Measurements from ENCODE around the gene LRP1-AS. TPM values are rescaled to one million over a fixed set of nuclear protein-coding genes. Genes with fewer than 3 reads are reported as not detected.

The LRP1-AS gene
- total RNA-seq, 1 experiment from 2014 or later, result not detected

DNA sequence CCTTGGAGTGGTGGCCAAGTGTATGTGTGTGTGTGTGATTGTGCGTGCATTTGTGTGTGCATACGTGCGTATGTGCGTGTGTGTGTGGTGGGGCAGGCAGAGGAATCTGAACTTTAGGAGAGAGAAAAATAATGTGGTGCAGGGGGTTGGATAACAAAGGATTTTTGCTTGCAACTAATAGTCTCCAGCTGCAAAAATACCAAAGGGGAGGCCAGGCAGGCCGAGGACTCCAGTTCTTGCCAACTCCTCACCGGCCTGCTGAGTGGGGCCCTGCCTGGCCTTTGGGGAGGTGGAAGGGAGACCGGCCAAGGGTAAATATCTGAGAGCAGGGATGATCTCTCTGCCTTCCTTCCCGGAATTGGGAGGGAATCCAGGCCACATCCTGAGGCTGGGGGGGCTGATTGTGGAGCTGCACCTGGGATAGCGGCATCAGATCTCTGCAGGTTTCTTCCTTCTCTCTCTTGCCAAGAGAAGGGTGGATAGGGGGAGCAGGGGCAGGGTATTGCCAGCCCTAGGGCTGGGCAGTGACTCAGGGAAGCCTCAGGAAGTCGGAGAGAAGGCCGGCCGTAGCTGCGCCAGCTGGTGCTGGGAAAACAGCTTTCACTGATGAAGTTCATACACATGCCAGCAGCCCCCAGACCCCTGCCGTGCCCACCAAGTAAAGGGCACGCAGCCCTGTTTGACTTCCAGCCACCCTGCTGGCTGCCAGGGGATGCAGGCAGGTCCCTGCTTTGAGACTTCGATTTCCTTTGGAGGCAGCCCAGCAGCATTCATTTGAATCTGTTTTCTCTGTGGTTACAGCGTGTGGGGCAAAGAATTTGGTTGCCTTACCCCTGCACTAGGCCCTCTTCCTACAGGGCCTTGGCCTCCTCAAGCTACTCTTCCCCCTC, 4.6 kb upstream of the LRP1-AS start:
- Histone ChIP-seq H3K9me3 (ENCODE audit: control insufficient read depth, insufficient read depth, low read depth, low read length) (no peaks in the 10 kb centered on the region), H3K36me3 (ENCODE audit: control insufficient read depth, insufficient read depth, low read length) (no peaks in the 10 kb centered on the region), H3K27me3 (ENCODE audit: control insufficient read depth, insufficient read depth, low read length) (no peaks in the 10 kb centered on the region), H3K27ac (ENCODE audit: low read length) (no peak overlapping the region), H3K4me1 (ENCODE audit: control insufficient read depth, insufficient read depth, low read length) (no peaks in the 10 kb centered on the region), H3K4me3 (ENCODE audit: low read depth in 2 of 2, low read length in 2 of 2) (no peak overlapping the region)
- ChIA-PET POLR2A (no interaction called here), CTCF (no interaction called here)
- no peak for TF ChIP-seq SIN3A (IDR thresholded peaks at IDR 0.05; ENCODE audit: borderline replicate concordance, insufficient read depth, low read depth, low read length)
- TF ChIP-seq, protein P1, sequence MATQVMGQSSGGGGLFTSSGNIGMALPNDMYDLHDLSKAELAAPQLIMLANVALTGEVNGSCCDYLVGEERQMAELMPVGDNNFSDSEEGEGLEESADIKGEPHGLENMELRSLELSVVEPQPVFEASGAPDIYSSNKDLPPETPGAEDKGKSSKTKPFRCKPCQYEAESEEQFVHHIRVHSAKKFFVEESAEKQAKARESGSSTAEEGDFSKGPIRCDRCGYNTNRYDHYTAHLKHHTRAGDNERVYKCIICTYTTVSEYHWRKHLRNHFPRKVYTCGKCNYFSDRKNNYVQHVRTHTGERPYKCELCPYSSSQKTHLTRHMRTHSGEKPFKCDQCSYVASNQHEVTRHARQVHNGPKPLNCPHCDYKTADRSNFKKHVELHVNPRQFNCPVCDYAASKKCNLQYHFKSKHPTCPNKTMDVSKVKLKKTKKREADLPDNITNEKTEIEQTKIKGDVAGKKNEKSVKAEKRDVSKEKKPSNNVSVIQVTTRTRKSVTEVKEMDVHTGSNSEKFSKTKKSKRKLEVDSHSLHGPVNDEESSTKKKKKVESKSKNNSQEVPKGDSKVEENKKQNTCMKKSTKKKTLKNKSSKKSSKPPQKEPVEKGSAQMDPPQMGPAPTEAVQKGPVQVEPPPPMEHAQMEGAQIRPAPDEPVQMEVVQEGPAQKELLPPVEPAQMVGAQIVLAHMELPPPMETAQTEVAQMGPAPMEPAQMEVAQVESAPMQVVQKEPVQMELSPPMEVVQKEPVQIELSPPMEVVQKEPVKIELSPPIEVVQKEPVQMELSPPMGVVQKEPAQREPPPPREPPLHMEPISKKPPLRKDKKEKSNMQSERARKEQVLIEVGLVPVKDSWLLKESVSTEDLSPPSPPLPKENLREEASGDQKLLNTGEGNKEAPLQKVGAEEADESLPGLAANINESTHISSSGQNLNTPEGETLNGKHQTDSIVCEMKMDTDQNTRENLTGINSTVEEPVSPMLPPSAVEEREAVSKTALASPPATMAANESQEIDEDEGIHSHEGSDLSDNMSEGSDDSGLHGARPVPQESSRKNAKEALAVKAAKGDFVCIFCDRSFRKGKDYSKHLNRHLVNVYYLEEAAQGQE (IDR thresholded peaks at IDR 0.05; ENCODE audit: insufficient read depth in 1 of 2, low read depth in 2 of 2, low read length in 1 of 2), result no peak
- no peak for TF ChIP-seq POLR2AphosphoS5 (IDR thresholded peaks at IDR 0.05; ENCODE audit: low read depth, low read length)
- no peak for TF ChIP-seq TCF7L2 (IDR thresholded peaks at IDR 0.05; ENCODE audit: low read depth, low read length)
- no peak for ATAC-seq
- in situ Hi-C loops (cut with HindIII; ENCODE audit: low pct_unique_long_range_greater_than_20kb, low sequenced_read_pairs) (no loop called here), intact Hi-C loops (cut with micrococcal nuclease; ENCODE audit: unreplicated experiment) (no loop called here)
- DNase-seq (ENCODE audit: low read depth, low spot score), result no peak
- no TSS peak for BruUV-seq (replicated peaks)

DNA sequence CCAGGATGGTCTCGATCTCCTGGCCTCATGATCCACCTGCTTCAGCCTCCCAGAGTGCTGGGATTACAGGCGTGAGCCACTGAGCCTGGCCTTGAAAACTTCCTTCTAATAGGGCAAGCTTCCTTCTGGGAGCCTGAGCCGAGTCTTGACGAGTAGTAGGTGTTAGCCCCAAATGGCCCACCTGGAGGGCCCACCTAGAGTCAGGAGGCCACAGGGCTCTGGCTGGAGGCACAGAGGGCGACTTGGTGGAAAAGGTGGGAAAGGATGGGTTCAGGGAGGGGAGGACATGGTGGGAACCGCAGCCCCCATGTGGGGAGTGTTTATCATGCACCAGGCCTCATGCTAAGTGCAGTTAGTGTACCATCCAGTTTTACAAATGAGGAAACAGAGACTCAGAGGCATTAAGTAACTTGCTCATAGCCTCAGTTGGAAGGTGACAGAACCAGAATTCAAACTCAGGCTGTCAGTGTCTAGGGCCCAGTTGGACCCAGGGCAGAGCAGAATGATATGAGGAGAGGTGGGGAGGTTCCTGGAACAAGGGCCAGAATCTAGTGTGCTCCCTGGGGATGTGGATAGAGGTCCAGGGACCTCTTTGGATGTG, 3.1 kb upstream of the LRP1-AS start:
- no peaks in the 10 kb centered on the region for H3K36me3 ChIP-seq (ENCODE audit: control insufficient read depth, insufficient read depth, low read length)
- no peaks in the 10 kb centered on the region for H3K27me3 ChIP-seq (ENCODE audit: control insufficient read depth, insufficient read depth, low read length)
- no peak for TF ChIP-seq SIN3A (IDR thresholded peaks at IDR 0.05; ENCODE audit: borderline replicate concordance, insufficient read depth, low read depth, low read length)
- no peak for TF ChIP-seq TCF7L2 (IDR thresholded peaks at IDR 0.05; ENCODE audit: low read depth, low read length)
- TF ChIP-seq, protein P1 (IDR thresholded peaks at IDR 0.05; ENCODE audit: insufficient read depth in 1 of 2, low read depth in 2 of 2, low read length in 1 of 2), result no peak
- no peak for TF ChIP-seq POLR2AphosphoS5 (IDR thresholded peaks at IDR 0.05; ENCODE audit: low read depth, low read length)
- TF ChIP-seq, protein P2, sequence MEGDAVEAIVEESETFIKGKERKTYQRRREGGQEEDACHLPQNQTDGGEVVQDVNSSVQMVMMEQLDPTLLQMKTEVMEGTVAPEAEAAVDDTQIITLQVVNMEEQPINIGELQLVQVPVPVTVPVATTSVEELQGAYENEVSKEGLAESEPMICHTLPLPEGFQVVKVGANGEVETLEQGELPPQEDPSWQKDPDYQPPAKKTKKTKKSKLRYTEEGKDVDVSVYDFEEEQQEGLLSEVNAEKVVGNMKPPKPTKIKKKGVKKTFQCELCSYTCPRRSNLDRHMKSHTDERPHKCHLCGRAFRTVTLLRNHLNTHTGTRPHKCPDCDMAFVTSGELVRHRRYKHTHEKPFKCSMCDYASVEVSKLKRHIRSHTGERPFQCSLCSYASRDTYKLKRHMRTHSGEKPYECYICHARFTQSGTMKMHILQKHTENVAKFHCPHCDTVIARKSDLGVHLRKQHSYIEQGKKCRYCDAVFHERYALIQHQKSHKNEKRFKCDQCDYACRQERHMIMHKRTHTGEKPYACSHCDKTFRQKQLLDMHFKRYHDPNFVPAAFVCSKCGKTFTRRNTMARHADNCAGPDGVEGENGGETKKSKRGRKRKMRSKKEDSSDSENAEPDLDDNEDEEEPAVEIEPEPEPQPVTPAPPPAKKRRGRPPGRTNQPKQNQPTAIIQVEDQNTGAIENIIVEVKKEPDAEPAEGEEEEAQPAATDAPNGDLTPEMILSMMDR (IDR thresholded peaks at IDR 0.05), result no peak
- DNase-seq (ENCODE audit: low read depth, low spot score) (no peak), ATAC-seq (no peak)
- BruUV-seq (replicated peaks), result no TSS peak
- POLR2A ChIA-PET, result no interaction called here
- no peaks in the 10 kb centered on the region for H3K9me3 ChIP-seq (ENCODE audit: control insufficient read depth, insufficient read depth, low read depth, low read length)
- in situ Hi-C loops (cut with HindIII; ENCODE audit: low pct_unique_long_range_greater_than_20kb, low sequenced_read_pairs), result no loop called here
- CTCF ChIA-PET, result interaction anchor here (0.7 kb wide), 1 partner anchor 26 kb away, joined by 6 read pairs; no protein-coding TSS in a partner anchor
- H3K27ac ChIP-seq (ENCODE audit: low read length), result no peak overlapping the region
- no peak overlapping the region for H3K4me3 ChIP-seq (ENCODE audit: low read depth in 2 of 2, low read length in 2 of 2)
- intact Hi-C loops (cut with micrococcal nuclease; ENCODE audit: unreplicated experiment), result no loop called here
- H3K4me1 ChIP-seq (ENCODE audit: control insufficient read depth, insufficient read depth, low read length), result no peaks in the 10 kb centered on the region
